HEK293 (cell line): ENCODE results near the gene SMIM34.
"Not testable (repeated sequence)": the region's sequence is repeated elsewhere in the genome, so short reads cannot be mapped to it uniquely, and the experiment has no call there.

ENCODE experiments used
- CTCF ChIA-PET: fragments of 350-600 bp; formaldehyde crosslinking; extraction: SDS; loops from one replicate; lab custom pipeline; 2021; ENCODE audit warnings: antibody characterized with exemption; lab: Yijun Ruan, JAX
- POLR2A ChIA-PET: fragments of 300-600 bp; formaldehyde crosslinking; extraction: SDS; loops from one replicate; lab custom pipeline; 2020; ENCODE audit warnings: antibody characterized with exemption, inconsistent platforms; lab: Yijun Ruan, JAX
- H3K27ac ChIP-seq: fragments of 200-500 bp; sonication (Bioruptor generic); 2 replicates; pipeline ENCODE4 v1.5.1; 2014; ENCODE audit warnings: low read depth, low read length, control low read depth, inconsistent platforms; ENCODE audit errors: extremely low read depth
- H3K36me3 ChIP-seq, 2 experiments: fragments of 200-500 bp in 1 of 2; sonication (Bioruptor generic) in 1 of 2; 1 replicate in 1 of 2; 2 replicates in 1 of 2; pipeline ENCODE4 v1.5.1; 2014 to 2017; ENCODE audit warnings: inconsistent platforms in 2 of 2, low read length in 2 of 2; ENCODE audit not compliant: control insufficient read depth in 2 of 2, insufficient read depth in 1 of 2
- H3K4me1 ChIP-seq: fragments of 200-500 bp; sonication (Bioruptor generic); 2 replicates; pipeline ENCODE4 v1.5.1; 2014; ENCODE audit warnings: mild to moderate bottlenecking, low read length, inconsistent platforms; ENCODE audit not compliant: control insufficient read depth, insufficient read depth
- H3K4me3 ChIP-seq: 2 replicates; pipeline ENCODE4 v1.5.1; 2011; ENCODE audit warnings: low read depth, mild to moderate bottlenecking, control low read depth, low read length, moderate library complexity
- H3K9me3 ChIP-seq: fragments of 200-500 bp; sonication (Bioruptor generic); 2 replicates; pipeline ENCODE4 v1.5.1; 2014; ENCODE audit warnings: low read depth, low read length, inconsistent platforms; ENCODE audit not compliant: control insufficient read depth, insufficient read depth

SMIM34 gene

DNA sequence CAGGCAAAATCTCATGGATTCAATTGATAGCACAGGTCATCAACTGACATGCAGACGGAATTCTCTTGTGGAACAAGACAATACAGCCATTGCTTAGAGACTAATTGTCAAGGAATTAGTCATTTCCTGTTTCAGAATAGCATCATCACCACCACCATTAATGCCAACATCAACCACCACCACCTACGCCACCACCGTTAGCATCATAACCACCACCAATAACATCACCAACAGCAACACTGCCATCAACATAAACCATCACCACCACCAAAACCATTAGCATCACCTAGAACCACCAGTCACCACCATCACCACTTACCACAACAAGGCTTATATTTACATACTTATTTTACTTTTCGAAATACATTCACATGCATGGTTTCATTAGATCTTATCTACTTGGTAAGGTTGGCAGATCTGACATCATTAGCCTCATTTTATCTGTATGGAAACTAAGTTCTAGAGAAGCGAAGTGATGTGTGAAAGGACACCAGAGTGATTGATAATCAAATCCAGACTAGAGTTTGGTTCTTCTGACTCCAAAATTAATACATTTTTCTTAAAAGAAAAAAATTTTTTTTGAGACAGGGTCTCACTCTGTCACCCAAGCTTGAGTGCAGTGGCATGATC, 6.2 kb downstream of the SMIM34 start:
- H3K4me3 ChIP-seq, H3K4me1 ChIP-seq, H3K27ac ChIP-seq, CTCF ChIA-PET, H3K9me3 ChIP-seq, H3K36me3 ChIP-seq, POLR2A ChIA-PET: not testable (repeated sequence)

DNA sequence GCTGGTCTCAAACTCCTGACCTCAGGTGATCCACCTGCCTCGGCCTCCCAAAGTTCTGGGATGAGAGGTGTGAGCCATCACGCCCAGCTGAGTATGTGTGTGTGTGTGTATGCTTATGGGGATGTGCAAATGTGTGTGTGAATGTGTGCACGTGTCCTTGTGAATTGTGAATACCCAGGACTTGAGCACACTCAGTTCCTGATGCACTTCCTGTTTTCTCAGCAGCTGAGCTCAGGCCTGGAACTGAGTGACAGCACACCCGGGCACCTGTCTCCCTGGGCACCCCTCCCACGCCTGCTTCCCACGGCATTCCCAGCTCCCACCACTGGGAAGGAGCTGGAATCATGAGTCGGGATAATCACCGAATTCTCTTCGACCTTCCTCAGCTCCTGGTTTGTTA, 16.5 kb downstream of the SMIM34 start:
- H3K9me3 ChIP-seq, H3K4me1 ChIP-seq, H3K4me3 ChIP-seq, CTCF ChIA-PET, H3K36me3 ChIP-seq, POLR2A ChIA-PET, H3K27ac ChIP-seq: not testable (repeated sequence)

DNA sequence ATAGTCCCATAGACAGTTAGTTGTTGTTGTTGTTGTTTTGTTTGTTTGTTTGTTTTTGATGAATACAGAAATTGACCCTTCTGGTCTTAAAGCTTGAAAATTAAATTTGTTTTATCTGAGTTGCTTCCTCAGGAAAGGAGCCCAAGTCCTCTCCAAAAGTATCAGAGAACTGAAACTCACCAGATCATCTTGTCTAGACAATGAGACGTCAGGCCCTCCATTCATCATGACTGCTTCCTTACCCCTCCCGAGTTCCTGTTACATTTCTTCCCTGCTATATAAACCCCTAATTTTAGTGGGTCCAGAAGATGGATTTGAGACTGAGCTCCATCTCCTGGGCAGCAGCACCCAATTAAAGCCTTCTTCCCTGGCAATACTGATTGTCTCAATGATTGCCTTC, 17.1 kb downstream of the SMIM34 start:
- H3K9me3 ChIP-seq, H3K4me1 ChIP-seq, POLR2A ChIA-PET, H3K27ac ChIP-seq, H3K36me3 ChIP-seq, H3K4me3 ChIP-seq, CTCF ChIA-PET: not testable (repeated sequence)

DNA sequence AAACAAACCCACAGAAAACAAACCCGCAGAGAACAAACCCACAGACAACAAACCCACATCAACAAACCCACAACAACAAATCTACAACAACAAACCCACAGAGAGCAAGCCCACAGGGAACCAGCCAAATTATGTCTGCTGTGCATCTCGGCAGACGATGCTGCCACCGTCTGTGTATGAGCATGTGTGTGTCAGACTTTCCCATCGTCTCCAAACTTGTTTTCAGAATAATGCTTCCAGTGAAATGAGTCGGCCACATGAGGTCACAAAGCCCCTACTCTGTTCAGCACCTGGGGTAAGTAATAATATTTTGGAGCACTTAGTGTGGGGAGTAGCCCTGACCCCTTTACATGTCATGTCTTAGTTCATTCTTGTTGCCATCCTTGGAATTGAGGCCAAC, 17.6 kb downstream of the SMIM34 start:
- H3K4me3 ChIP-seq, CTCF ChIA-PET, H3K4me1 ChIP-seq, POLR2A ChIA-PET, H3K36me3 ChIP-seq, H3K27ac ChIP-seq, H3K9me3 ChIP-seq: not testable (repeated sequence)

DNA sequence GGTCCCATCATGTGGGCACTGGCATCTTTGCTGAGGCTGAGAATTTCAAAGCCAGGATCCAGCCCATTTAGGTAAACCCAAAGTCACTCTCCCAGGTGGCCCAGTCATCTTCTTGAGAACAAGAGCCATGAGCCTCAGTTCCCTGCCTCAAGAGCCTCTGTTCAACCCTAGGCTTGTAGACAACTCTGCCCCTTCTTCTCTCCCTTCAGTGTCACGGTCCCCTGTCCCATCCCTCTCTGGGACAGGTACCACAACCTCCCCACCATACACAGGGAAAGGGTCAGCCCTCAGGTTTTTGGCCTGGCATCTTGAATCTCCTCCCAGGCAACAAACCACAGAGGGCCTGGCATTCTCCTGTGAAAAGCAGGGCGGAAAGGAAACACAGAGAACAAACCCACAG, 18.1 kb downstream of the SMIM34 start:
- POLR2A ChIA-PET, CTCF ChIA-PET, H3K4me1 ChIP-seq, H3K36me3 ChIP-seq, H3K4me3 ChIP-seq, H3K27ac ChIP-seq, H3K9me3 ChIP-seq: not testable (repeated sequence)

DNA sequence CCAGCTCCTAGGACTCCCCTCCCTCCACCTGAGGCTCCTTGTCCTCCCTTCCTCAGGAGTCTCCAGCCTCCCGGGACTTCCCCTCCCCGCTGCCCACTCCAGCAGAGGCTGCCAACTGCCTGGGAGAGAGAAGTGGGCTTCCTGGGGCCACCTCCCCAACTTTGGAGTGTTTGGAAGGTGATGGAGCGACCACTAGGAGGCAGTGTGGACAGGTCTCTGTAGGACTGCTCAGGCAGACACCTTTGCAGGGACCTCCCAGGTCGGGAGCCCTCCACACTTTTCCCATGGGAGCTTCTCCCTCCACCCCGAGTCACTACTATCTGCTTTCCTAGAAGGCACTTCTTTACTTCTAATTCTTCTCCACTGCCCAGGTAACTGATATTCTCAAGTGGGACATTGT, 19.0 kb downstream of the SMIM34 start:
- H3K27ac ChIP-seq, H3K9me3 ChIP-seq, H3K4me1 ChIP-seq, H3K36me3 ChIP-seq, CTCF ChIA-PET, H3K4me3 ChIP-seq, POLR2A ChIA-PET: not testable (repeated sequence)

DNA sequence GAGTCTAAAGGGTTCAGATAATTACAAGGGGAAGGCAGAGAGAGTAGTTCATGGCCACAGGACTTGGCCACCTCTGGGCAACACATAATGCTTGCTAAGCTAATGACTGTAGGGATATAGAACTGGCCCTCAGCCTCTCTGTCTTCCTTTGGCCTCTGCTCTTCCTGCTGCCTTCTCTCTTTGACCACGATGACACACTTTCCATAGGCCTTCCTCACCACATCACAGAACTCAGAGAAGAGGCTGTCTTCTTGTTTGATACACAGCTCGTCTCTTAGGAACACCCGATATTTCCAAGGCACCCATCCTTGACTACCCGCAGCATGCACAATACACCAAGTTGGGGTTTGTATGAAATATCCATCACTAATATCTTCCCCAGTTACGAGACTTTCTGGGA, 23.2 kb downstream of the SMIM34 start:
- H3K4me3 ChIP-seq, CTCF ChIA-PET, H3K9me3 ChIP-seq, H3K27ac ChIP-seq, H3K4me1 ChIP-seq, H3K36me3 ChIP-seq, POLR2A ChIA-PET: not testable (repeated sequence)

DNA sequence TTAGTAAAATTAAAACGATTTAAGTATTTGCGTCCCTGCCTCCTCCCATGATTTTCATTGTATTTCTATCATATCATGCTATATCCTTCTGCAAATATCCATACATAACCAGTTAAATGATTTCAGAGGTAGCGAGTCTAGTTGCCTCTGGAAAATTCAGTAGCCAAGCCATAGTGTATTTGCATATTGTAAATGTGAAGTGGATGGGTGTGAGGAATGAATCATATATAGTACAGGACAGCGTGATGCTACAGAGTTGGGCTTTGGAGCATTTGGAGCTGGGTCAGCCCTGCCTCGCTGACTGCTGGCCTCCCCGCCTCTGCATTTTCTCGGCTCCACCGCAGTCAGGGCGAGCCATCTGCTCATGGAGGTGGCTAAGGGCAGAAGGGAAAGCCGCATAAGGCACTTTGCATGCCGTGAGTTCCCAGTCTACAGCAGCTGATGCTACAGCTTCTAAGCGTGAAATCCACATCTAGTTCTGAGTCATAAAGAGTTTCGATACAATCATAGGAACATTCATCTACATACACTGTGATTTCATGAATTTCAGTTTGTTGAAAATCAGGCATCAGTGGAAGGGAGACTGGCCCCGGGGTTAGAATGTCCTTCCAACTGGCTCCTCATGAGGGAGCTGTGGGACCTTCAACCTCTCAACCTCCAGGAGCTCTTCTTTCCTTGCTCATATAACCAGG, 39.9 kb downstream of the SMIM34 start:
- H3K9me3 ChIP-seq, H3K36me3 ChIP-seq, CTCF ChIA-PET, H3K27ac ChIP-seq, POLR2A ChIA-PET, H3K4me3 ChIP-seq, H3K4me1 ChIP-seq: not testable (repeated sequence)

DNA sequence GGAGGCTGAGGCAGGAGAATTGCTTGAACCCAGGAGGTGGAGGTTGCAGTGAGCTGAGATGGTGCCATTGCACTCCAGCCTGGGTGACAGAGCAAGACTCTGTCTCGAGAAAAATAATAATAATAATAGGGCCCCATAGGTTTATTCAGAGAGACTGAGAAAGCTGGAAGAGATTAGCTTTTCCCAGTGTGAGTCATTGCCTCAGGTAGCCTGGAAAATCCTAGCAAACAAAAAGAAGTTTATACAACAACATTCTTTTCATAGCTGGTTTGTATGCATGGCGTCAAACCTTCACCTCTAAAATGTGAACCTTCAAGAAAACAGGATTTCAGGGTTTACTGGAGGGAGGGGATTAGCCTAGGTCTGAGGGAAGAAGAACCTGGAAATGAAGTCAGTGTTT, 40.6 kb downstream of the SMIM34 start:
- CTCF ChIA-PET: not testable (repeated sequence)

DNA sequence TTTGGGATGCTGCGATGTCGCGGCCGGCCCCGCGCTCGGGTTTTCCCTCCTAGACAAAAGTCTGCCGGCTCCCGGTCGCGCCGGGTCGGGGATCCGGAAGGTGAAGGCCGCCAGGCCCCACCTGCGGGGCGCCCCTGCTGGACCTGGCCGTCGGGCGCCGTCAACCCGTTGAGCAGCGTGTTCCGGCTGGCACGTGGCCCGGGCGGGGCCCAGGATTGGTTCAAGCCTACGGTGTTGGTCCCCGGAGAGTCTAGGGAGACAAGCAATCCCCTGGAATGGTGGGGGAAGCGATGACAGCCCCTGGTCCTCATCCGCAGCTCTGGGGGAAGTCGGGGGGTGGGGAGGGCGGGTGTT, 48.2 kb downstream of the SMIM34 start:
- H3K9me3 ChIP-seq, H3K4me3 ChIP-seq, H3K27ac ChIP-seq, H3K4me1 ChIP-seq, H3K36me3 ChIP-seq, POLR2A ChIA-PET, CTCF ChIA-PET: not testable (repeated sequence)

More for the DNA sequence above, 40.6 kb downstream of the SMIM34 start:
- H3K4me1 ChIP-seq, H3K36me3 ChIP-seq, POLR2A ChIA-PET, H3K9me3 ChIP-seq, H3K4me3 ChIP-seq, H3K27ac ChIP-seq: not testable (repeated sequence)

DNA sequence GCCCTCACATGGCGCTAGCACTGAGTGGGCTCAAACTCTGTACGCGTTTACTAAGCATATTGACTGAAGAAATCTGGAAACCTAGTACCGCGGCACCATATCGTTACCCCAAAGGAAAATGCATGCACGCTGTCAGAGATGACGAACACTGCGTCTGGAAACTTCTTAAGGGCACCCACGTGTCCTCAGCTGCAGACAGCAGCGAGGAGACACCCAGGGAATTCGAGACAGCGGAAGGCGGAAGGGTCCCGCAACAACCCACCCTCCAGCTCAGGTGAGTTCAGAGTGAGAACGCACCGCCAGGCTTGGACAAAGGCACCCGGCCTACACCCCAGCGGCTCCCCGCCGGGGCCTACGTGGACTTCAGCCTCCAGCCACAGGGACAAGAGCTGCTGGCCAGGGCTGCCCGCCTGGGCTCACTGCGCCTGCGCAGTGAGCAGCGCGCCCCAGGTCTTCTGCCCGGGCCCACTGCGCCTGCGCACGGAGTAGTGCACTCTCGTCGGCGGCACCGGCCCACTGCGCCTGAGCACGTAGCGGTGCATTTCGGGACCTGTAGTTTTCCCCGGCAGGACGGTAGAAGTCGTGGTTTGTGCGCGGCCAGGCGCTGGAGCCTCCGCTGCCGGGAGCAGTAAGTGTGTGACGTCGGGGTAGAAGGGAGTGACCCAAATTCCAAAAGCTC, 48.7 kb downstream of the SMIM34 start, which contains the start of gene SMIM11:
Gene SMIM11, plus strand, starts transcription at position 568 of the 679 bp plus-strand sequence. CDS start 3,998 bp downstream, outside the sequence.
- H3K9me3 ChIP-seq, H3K4me1 ChIP-seq, H3K4me3 ChIP-seq, POLR2A ChIA-PET, H3K27ac ChIP-seq, CTCF ChIA-PET, H3K36me3 ChIP-seq: not testable (repeated sequence)
